ENCODE measurements around the gene MAP4K5. TPM values are rescaled to one million over a fixed set of nuclear protein-coding genes. Genes with fewer than 3 reads are reported as not detected.

Gene MAP4K5
- total RNA-seq, 2 experiments from 2014 or later, result 26.2 to 28.1 TPM

DNA sequence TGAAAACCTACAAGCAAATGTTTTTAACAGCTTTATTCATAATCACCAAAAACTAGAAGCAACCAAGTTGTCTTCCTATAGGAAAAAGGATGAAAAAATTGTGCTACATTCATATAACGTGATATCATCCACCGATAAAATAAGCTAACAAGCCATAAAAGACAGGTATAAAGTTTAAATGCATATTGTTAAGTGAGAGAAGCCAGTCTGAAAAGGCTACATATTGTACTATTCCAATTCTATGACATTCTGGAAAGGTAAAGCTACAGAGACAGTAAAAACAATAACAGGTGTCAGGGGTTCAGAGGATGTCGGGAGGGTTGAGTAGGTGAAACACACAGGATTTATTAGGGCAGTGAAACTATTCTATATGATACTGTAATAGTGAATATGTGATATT, 158.4 kb downstream of the MAP4K5 start:
- intact Hi-C loops (cut with micrococcal nuclease), result no loop called here
- TF ChIP-seq, protein P1, sequence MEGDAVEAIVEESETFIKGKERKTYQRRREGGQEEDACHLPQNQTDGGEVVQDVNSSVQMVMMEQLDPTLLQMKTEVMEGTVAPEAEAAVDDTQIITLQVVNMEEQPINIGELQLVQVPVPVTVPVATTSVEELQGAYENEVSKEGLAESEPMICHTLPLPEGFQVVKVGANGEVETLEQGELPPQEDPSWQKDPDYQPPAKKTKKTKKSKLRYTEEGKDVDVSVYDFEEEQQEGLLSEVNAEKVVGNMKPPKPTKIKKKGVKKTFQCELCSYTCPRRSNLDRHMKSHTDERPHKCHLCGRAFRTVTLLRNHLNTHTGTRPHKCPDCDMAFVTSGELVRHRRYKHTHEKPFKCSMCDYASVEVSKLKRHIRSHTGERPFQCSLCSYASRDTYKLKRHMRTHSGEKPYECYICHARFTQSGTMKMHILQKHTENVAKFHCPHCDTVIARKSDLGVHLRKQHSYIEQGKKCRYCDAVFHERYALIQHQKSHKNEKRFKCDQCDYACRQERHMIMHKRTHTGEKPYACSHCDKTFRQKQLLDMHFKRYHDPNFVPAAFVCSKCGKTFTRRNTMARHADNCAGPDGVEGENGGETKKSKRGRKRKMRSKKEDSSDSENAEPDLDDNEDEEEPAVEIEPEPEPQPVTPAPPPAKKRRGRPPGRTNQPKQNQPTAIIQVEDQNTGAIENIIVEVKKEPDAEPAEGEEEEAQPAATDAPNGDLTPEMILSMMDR (IDR thresholded peaks at IDR 0.05), result no peak
- no peak overlapping the region for H3K4me3 Mint-ChIP-seq
- H3K36me3 Mint-ChIP-seq (ENCODE audit: low read depth), result no peaks in the 10 kb centered on the region
- ChIA-PET CTCF (interaction anchor here (0.7 kb wide), 1 partner anchor 195 kb away, joined by 3 read pairs; no protein-coding TSS in a partner anchor), POLR2A (interaction anchor here (0.9 to 1.0 kb wide), 3 partner anchors 10 to 23 kb away, joined by 3 to 4 read pairs (median 3); partner anchors contain the start of gene CDKL1)
- no peaks in the 10 kb centered on the region for H3K9me3 Mint-ChIP-seq
- no peaks in the 10 kb centered on the region for H3K4me1 Mint-ChIP-seq (ENCODE audit: low read depth)
- H3K27me3 Mint-ChIP-seq, result peaks cover 3% of the 10 kb centered on the region
- no peak for ATAC-seq
- H3K27ac Mint-ChIP-seq, result no peak overlapping the region
- DNase-seq, result no peak

DNA sequence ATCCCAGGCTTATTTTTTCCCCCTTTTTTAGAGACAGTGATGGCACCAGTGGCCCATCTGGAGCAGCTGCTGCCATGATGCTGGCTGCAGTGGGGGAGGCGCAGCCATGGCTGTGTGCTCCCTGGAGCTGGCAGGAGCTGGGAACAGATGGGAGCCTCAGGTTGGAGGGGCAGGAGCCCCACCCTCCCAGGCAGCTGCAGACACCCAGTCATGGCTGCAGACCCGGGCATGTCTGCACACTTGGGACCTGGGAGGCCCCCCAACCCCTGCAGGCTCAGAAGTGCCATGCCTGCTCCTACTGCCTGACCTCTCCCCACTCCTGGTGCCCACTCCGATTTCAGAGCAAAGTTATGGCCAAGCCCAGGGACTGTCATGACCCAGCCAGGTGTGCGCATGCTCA, 160.8 kb downstream of the MAP4K5 start:
- Mint-ChIP-seq H3K27ac (no peak overlapping the region), H3K4me1 (ENCODE audit: low read depth) (peaks cover 7% of the 10 kb centered on the region), H3K9me3 (no peaks in the 10 kb centered on the region), H3K27me3 (peaks cover 3% of the 10 kb centered on the region), H3K4me3 (no peak overlapping the region), H3K36me3 (ENCODE audit: low read depth) (no peaks in the 10 kb centered on the region)
- POLR2A ChIA-PET, result no interaction called here
- CTCF ChIA-PET, result no interaction called here
- TF ChIP-seq, protein P1 (IDR thresholded peaks at IDR 0.05), result no peak
- no peak for DNase-seq
- no peak for ATAC-seq
- intact Hi-C loops (cut with micrococcal nuclease), result no loop called here

Other genes with a start within 250 kb of the MAP4K5 start
- 10 to 100 TPM; 18.4 to 18.8 TPM for gene L2HGDH, start 220.3 kb downstream of the MAP4K5 start, total RNA-seq
- gene DMAC2L, start 220.2 kb downstream of the MAP4K5 start, total RNA-seq, result 10 to 100 TPM; 15.5 to 17.6 TPM
- gene CDKL1, start 135.7 kb downstream of the MAP4K5 start, total RNA-seq, result 1 to 10 TPM; 3.3 to 7.7 TPM
- gene ATL1, start 27.6 kb upstream of the MAP4K5 start, total RNA-seq, result 1 to 10 TPM in 1 of 2 experiments, under 1 TPM in 1; 0.81 to 1.1 TPM
- gene SAV1, start 135.7 kb upstream of the MAP4K5 start, total RNA-seq, result 10 to 100 TPM; 13.2 to 13.4 TPM